Measurements from ENCODE around the gene RFXAP.

Gene RFXAP

GRCh38 chr13:36841391-36841790 is 22.4 kb downstream of the RFXAP start:
- no peaks in the 10 kb centered on the region for H3K36me3 ChIP-seq (ENCODE audit: insufficient read depth, low read length)
- H3K4me3 ChIP-seq (ENCODE audit: low read length): no peak overlapping the region
- no peak overlapping the region for H3K4me2 ChIP-seq (ENCODE audit: low read length)

DNA sequence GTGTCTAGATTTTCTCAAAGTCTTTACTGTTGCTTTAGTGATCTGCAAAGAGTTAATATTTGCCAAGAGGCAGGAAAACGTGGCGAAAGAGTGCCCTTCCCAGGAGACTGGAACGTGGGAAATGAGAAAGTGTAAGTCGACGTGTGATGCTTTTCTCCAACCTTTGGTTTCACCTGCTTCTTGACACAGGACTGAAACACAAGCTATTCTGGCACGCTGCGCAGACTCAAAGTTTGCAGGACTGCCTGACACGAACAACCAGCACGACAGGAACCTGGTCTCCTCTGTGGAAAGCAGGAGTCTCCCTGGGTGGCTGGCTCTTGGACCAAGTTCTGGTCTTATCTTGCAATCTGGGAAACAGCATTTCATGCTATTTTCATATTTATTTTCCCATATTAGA is 28.6 kb downstream of the RFXAP start:
- Histone ChIP-seq H3K36me3 (ENCODE audit: insufficient read depth, low read length) (peaks cover 4% of the 10 kb centered on the region), H3K4me3 (ENCODE audit: low read length) (no peak overlapping the region)

More at GRCh38 chr13:36841391-36841790, 22.4 kb downstream of the RFXAP start:
- H3K4me1 ChIP-seq (ENCODE audit: control insufficient read depth, insufficient read depth, low read length): no peaks in the 10 kb centered on the region
- no peak overlapping the region for H3K9ac ChIP-seq (ENCODE audit: low read depth, low read length)
- no peaks in the 10 kb centered on the region for H3K9me3 ChIP-seq (replicated peaks; ENCODE audit: low read length)
- H3K27me3 ChIP-seq (ENCODE audit: control insufficient read depth, insufficient read depth, low read length): no peaks in the 10 kb centered on the region

DNA sequence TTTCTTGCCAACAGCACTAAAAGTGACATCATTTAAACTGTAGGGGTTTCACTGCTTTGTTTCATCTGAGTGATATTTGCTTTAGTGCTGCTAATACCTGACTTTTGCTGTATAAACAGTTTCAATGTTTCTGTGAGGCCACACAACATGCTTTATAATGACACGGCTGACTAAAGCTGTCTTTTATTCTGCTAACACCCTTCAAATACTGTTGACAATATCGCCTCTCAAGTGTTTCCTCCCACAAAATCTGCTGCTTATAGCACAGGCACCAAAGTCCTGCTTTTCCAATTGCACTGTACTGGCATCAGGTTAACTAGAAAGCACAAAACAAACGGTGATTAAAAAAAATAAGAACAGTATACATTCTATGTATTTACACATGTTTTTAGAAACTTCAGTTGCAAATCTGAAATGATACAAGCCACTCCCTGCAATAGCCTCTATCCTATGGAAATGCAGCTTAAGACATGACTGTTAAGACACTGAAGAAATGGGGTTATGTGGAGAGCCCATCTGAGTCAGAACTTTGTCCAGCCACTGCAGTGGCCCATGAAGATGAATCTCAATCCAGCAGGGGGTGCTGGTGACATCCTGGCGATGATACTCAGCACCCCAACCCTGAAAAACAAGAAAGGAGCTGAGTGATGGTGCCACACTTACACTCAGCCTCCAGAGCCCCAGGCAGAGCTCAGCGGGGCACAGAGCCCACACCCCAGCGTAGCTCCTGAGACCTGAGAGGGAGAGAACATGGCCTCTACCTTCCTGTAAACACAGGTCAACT is 29.4 kb downstream of the RFXAP start:
- peaks cover 4% of the 10 kb centered on the region for H3K36me3 ChIP-seq (ENCODE audit: insufficient read depth, low read length)
- no peak overlapping the region for H3K4me3 ChIP-seq (ENCODE audit: low read length)
- no peaks in the 10 kb centered on the region for H3K4me1 ChIP-seq (ENCODE audit: control insufficient read depth, insufficient read depth, low read length)
- no peak overlapping the region for H3K9ac ChIP-seq (ENCODE audit: low read depth, low read length)
- H3K4me2 ChIP-seq (ENCODE audit: low read length): no peak overlapping the region
- H3K9me3 ChIP-seq (replicated peaks; ENCODE audit: low read length): no peaks in the 10 kb centered on the region
- no peaks in the 10 kb centered on the region for H3K27me3 ChIP-seq (ENCODE audit: control insufficient read depth, insufficient read depth, low read length)

More for the DNA sequence above, 28.6 kb downstream of the RFXAP start:
- no peaks in the 10 kb centered on the region for H3K4me1 ChIP-seq (ENCODE audit: control insufficient read depth, insufficient read depth, low read length)
- no peak overlapping the region for H3K4me2 ChIP-seq (ENCODE audit: low read length)
- no peaks in the 10 kb centered on the region for H3K27me3 ChIP-seq (ENCODE audit: control insufficient read depth, insufficient read depth, low read length)
- no peaks in the 10 kb centered on the region for H3K9me3 ChIP-seq (replicated peaks; ENCODE audit: low read length)
- H3K9ac ChIP-seq (ENCODE audit: low read depth, low read length): no peak overlapping the region

- Histone ChIP-seq H3K27me3 (ENCODE audit: control insufficient read depth, insufficient read depth, low read length) (no peaks in the 10 kb centered on the region), H3K9me3 (replicated peaks; ENCODE audit: low read length) (no peaks in the 10 kb centered on the region), H3K4me3 (ENCODE audit: low read length) (no peak overlapping the region), H3K4me1 (ENCODE audit: control insufficient read depth, insufficient read depth, low read length) (no peaks in the 10 kb centered on the region), H3K9ac (ENCODE audit: low read depth, low read length) (no peak overlapping the region), H3K36me3 (ENCODE audit: insufficient read depth, low read length) (peaks cover 4% of the 10 kb centered on the region), H3K4me2 (ENCODE audit: low read length) (no peak overlapping the region)
These were observed 31.9 kb downstream of the RFXAP start for GRCh38 chr13:36850790-36851438.

DNA sequence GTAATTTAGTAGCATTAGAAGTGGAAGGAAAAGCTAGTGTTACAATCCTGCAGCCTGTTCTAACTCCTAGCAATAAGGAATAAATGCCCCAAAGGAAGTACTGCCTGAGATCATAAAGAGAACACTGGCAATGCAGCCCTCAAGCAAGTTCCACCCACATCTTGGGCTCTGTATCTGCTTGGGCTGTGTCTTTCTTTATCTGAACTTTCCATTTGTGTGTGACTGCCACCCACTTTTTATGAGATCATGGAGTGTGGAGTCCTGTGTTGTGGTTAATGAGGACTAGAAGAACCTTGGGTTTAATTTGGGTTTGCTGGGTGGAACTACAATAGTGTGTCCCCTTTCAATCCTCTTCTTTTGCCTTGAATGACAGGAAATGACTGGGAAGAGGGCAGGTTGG is 38.2 kb downstream of the RFXAP start:
- H3K4me1 ChIP-seq (ENCODE audit: control insufficient read depth, insufficient read depth, low read length): peaks cover 5% of the 10 kb centered on the region

GRCh38 chr13:36858290-36858689 is 39.3 kb downstream of the RFXAP start:
- Histone ChIP-seq H3K4me2 (ENCODE audit: low read length) (no peak overlapping the region), H3K9me3 (replicated peaks; ENCODE audit: low read length) (no peaks in the 10 kb centered on the region), H3K27me3 (ENCODE audit: control insufficient read depth, insufficient read depth, low read length) (no peaks in the 10 kb centered on the region), H3K4me1 (ENCODE audit: control insufficient read depth, insufficient read depth, low read length) (peaks cover 5% of the 10 kb centered on the region), H3K9ac (ENCODE audit: low read depth, low read length) (no peak overlapping the region), H3K4me3 (ENCODE audit: low read length) (no peak overlapping the region), H3K36me3 (ENCODE audit: insufficient read depth, low read length) (no peaks in the 10 kb centered on the region)

More for the DNA sequence above, 38.2 kb downstream of the RFXAP start:
- Histone ChIP-seq H3K9ac (ENCODE audit: low read depth, low read length) (no peak overlapping the region), H3K4me3 (ENCODE audit: low read length) (no peak overlapping the region), H3K4me2 (ENCODE audit: low read length) (no peak overlapping the region), H3K27me3 (ENCODE audit: control insufficient read depth, insufficient read depth, low read length) (no peaks in the 10 kb centered on the region), H3K36me3 (ENCODE audit: insufficient read depth, low read length) (no peaks in the 10 kb centered on the region), H3K9me3 (replicated peaks; ENCODE audit: low read length) (no peaks in the 10 kb centered on the region)

DNA sequence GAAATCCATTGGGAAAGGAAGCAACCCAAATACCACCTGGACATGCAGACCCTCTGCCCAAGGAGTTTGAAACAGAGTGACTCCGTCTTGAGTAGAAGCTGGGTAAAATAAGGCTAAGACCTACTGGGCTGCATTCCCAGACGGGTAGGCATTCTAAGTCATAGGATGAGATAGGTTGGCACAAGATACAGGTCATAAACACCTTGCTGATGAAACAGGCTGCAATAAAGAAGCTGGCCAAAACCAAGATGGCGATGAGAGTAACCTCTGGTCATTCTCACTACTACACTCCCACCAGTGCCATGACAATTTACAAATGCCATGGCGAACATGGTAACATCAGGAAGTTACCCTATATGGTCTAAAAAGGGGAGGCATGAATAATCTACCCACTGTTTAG is 40.2 kb downstream of the RFXAP start:
- H3K9me3 ChIP-seq (replicated peaks; ENCODE audit: low read length): no peaks in the 10 kb centered on the region
- no peaks in the 10 kb centered on the region for H3K27me3 ChIP-seq (ENCODE audit: control insufficient read depth, insufficient read depth, low read length)
- no peak overlapping the region for H3K4me3 ChIP-seq (ENCODE audit: low read length)
- H3K4me1 ChIP-seq (ENCODE audit: control insufficient read depth, insufficient read depth, low read length): peaks cover 5% of the 10 kb centered on the region
- H3K9ac ChIP-seq (ENCODE audit: low read depth, low read length): no peak overlapping the region
- H3K36me3 ChIP-seq (ENCODE audit: insufficient read depth, low read length): no peaks in the 10 kb centered on the region
- H3K4me2 ChIP-seq (ENCODE audit: low read length): no peak overlapping the region

DNA sequence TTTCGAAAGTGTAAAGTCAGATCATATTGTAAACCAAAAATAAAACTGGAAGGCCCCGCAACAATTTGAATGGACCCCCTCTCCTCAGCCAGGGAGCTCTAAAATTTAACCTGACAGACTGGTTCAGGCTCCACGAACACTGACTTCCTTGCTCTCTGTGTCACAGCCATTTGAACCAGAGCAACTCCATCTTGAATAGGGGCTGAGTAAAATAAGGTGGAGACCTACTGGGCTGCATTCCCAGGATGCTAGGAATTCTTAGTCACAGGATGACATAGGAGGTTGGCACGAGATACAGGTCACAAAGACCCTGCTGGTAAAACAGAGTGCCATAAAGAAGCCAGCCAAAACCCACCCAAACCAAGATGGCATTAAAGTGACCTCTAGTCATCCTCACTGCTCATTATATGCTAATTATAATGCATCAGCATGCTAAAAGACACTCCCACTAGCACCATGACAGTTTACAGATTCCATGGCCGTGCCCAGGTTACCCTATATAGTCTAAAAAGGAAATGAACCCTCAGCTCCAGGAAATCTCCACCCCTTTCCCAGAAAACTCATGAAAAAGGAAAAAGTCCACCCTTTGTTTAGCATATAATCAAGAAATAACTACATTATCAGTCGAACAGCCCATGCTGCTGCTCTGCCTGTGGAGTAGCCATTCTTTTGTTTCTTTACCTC is 43.1 kb downstream of the RFXAP start:
- Histone ChIP-seq H3K9ac (ENCODE audit: low read depth, low read length) (no peak overlapping the region), H3K4me3 (ENCODE audit: low read length) (no peak overlapping the region), H3K36me3 (ENCODE audit: insufficient read depth, low read length) (no peaks in the 10 kb centered on the region), H3K4me1 (ENCODE audit: control insufficient read depth, insufficient read depth, low read length) (peaks cover 5% of the 10 kb centered on the region), H3K27me3 (ENCODE audit: control insufficient read depth, insufficient read depth, low read length) (no peaks in the 10 kb centered on the region), H3K9me3 (replicated peaks; ENCODE audit: low read length) (no peaks in the 10 kb centered on the region), H3K4me2 (ENCODE audit: low read length) (no peak overlapping the region)

DNA sequence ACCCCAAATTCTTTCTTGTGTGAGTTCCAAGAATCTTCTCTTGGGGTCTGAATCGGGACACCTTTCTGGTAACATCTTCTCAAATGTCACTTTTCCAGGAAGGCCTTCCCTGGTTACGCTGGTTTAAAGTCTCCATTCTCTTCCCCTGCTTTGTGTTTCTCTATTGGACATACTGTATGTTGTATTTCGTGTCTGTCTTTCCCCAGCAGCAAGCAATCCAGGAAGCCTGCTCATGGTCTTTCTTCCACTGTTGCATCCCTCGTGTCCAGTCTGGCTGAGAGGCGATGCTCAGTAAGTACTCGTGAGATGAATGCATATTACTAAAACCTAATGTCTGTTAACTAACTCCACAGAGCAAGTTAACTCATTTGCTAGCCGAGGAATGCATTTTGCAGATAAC is 43.7 kb downstream of the RFXAP start:
- H3K4me3 ChIP-seq (ENCODE audit: low read length): no peak overlapping the region
- H3K4me1 ChIP-seq (ENCODE audit: control insufficient read depth, insufficient read depth, low read length): peaks cover 5% of the 10 kb centered on the region
- H3K36me3 ChIP-seq (ENCODE audit: insufficient read depth, low read length): no peaks in the 10 kb centered on the region

DNA sequence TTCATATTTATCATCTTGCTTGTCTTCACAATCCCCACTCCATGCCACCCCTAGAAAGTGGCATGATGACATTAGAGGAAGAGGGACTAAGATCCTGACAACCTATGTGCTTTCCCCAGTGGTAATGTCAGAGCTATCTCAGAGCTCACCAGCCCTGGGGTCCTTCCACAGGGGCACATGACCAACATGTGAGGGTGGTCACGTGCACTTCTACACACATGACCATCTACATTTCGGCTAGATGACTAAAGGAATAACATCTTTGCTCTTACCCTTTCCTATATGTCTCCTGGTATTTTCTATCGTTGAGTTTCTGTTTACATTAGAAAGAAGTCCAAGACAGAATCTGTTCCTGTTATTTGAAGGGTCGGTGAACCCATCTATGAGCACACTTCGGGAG is 46.2 kb downstream of the RFXAP start:
- no peak overlapping the region for H3K4me2 ChIP-seq (ENCODE audit: low read length)
- no peak overlapping the region for H3K9ac ChIP-seq (ENCODE audit: low read depth, low read length)
- H3K36me3 ChIP-seq (ENCODE audit: insufficient read depth, low read length): peaks cover 6% of the 10 kb centered on the region
- H3K9me3 ChIP-seq (replicated peaks; ENCODE audit: low read length): no peaks in the 10 kb centered on the region
- H3K4me3 ChIP-seq (ENCODE audit: low read length): no peak overlapping the region
- no peaks in the 10 kb centered on the region for H3K27me3 ChIP-seq (ENCODE audit: control insufficient read depth, insufficient read depth, low read length)
- H3K4me1 ChIP-seq (ENCODE audit: control insufficient read depth, insufficient read depth, low read length): peaks cover 5% of the 10 kb centered on the region

More for the DNA sequence above, 43.7 kb downstream of the RFXAP start:
- Histone ChIP-seq H3K9me3 (replicated peaks; ENCODE audit: low read length) (no peaks in the 10 kb centered on the region), H3K27me3 (ENCODE audit: control insufficient read depth, insufficient read depth, low read length) (no peaks in the 10 kb centered on the region), H3K4me2 (ENCODE audit: low read length) (no peak overlapping the region), H3K9ac (ENCODE audit: low read depth, low read length) (no peak overlapping the region)

GRCh38 chr13:36866232-36866631 is 47.2 kb downstream of the RFXAP start:
- H3K9me3 ChIP-seq (replicated peaks; ENCODE audit: low read length): no peaks in the 10 kb centered on the region
- peaks cover 5% of the 10 kb centered on the region for H3K4me1 ChIP-seq (ENCODE audit: control insufficient read depth, insufficient read depth, low read length)
- peaks cover 6% of the 10 kb centered on the region for H3K36me3 ChIP-seq (ENCODE audit: insufficient read depth, low read length)
- no peak overlapping the region for H3K4me2 ChIP-seq (ENCODE audit: low read length)
- no peak overlapping the region for H3K4me3 ChIP-seq (ENCODE audit: low read length)
- H3K27me3 ChIP-seq (ENCODE audit: control insufficient read depth, insufficient read depth, low read length): no peaks in the 10 kb centered on the region
- no peak overlapping the region for H3K9ac ChIP-seq (ENCODE audit: low read depth, low read length)
